Calu3 (cell line): Measurements from ENCODE around the gene LCAT. TPM values are rescaled to one million over a fixed set of nuclear protein-coding genes. Genes with fewer than 3 reads are reported as not detected.

ENCODE experiments used
- BruUV-seq: library from RNA; stranded (reverse); fragments of 400-500 nt; replicated peaks from 2 replicates; lab custom pipeline; 2021; lab: Mats Ljungman, UMichigan
- CTCF ChIA-PET: fragments of 300-600 bp; sonication (Branson Sonifier 250); formaldehyde crosslinking; loops from one replicate; lab custom pipeline; 2022; ENCODE audit warnings: antibody characterized with exemption; lab: Charles Lee
- DNase-seq: peaks from one replicate; pipeline ENCODE4 v3.0.0; 2022
- H3K27ac Mint-ChIP-seq: one replicate; pipeline ENCODE4 v1.8.0; 2022; ENCODE audit warnings: mixed read lengths; ENCODE audit not compliant: unreplicated experiment
- H3K27me3 Mint-ChIP-seq: one replicate; pipeline ENCODE4 v1.8.0; 2022; ENCODE audit warnings: mixed read lengths; ENCODE audit not compliant: unreplicated experiment
- H3K36me3 Mint-ChIP-seq: one replicate; pipeline ENCODE4 v1.8.0; 2022; ENCODE audit warnings: mild to moderate bottlenecking, moderate library complexity, mixed read lengths; ENCODE audit not compliant: insufficient read depth, unreplicated experiment
- H3K4me1 Mint-ChIP-seq: one replicate; pipeline ENCODE4 v1.8.0; 2022; ENCODE audit warnings: mild to moderate bottlenecking, low read depth, mixed read lengths; ENCODE audit not compliant: unreplicated experiment
- H3K4me3 Mint-ChIP-seq: one replicate; pipeline ENCODE4 v1.8.0; 2022; ENCODE audit warnings: mild to moderate bottlenecking, low read depth, moderate library complexity, mixed read lengths; ENCODE audit not compliant: unreplicated experiment
- H3K9me3 Mint-ChIP-seq: one replicate; pipeline ENCODE4 v1.8.0; 2022; ENCODE audit warnings: low read depth, mixed read lengths; ENCODE audit not compliant: unreplicated experiment
- intact Hi-C: fragments of 100-400 bp; cut with micrococcal nuclease; formaldehyde crosslinking; loops from one replicate; pipeline ENCODE4 v1.10.0; 2022; ENCODE audit not compliant: unreplicated experiment
- total RNA-seq: library from RNA; stranded (reverse); gene quantifications from 2 replicates; pipeline ENCODE4 v1.2.3, GENCODE V29; 2022
- TF ChIP-seq, protein P1 (sequence below): fragments of 200-600 bp; IDR thresholded peaks from one replicate; pipeline ENCODE4 v1.8.0; 2022; ENCODE audit warnings: antibody characterized with exemption; ENCODE audit not compliant: unreplicated experiment

LCAT gene
- total RNA-seq, 1 experiment from 2014 or later: 14.7 TPM

DNA sequence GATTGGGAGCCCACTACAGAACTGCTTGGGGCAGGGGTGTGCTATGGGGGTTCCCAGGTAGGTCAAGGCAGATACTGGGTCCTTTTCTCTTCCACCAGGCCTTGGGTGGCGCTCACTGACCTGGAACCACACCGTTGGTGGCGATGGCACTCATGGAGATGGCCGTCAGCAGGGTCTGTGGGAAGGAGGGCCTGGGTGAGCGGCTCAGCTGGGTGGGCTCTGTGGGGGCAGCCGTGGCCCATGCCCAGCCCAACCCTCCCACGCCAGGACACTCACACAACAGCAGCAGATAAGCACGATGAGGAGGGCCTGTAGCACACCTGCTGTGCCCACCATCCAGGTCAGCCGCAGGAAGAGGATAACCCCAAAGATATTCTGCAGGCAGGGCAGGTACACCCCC is 13.7 kb upstream of the LCAT start:
- no TSS peak for BruUV-seq
- no peak for DNase-seq
- TF ChIP-seq, protein P1, sequence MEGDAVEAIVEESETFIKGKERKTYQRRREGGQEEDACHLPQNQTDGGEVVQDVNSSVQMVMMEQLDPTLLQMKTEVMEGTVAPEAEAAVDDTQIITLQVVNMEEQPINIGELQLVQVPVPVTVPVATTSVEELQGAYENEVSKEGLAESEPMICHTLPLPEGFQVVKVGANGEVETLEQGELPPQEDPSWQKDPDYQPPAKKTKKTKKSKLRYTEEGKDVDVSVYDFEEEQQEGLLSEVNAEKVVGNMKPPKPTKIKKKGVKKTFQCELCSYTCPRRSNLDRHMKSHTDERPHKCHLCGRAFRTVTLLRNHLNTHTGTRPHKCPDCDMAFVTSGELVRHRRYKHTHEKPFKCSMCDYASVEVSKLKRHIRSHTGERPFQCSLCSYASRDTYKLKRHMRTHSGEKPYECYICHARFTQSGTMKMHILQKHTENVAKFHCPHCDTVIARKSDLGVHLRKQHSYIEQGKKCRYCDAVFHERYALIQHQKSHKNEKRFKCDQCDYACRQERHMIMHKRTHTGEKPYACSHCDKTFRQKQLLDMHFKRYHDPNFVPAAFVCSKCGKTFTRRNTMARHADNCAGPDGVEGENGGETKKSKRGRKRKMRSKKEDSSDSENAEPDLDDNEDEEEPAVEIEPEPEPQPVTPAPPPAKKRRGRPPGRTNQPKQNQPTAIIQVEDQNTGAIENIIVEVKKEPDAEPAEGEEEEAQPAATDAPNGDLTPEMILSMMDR: no peak
- Mint-ChIP-seq H3K27me3 (no peaks in the 10 kb centered on the region), H3K36me3 (peaks cover 6% of the 10 kb centered on the region), H3K9me3 (no peaks in the 10 kb centered on the region), H3K27ac (no peak overlapping the region), H3K4me3 (no peak overlapping the region), H3K4me1 (no peaks in the 10 kb centered on the region)
- CTCF ChIA-PET: interaction anchor here (0.8 kb wide), 1 partner anchor 12 kb away, joined by 3 read pairs; no protein-coding TSS in a partner anchor
- intact Hi-C loops: no loop called here

DNA sequence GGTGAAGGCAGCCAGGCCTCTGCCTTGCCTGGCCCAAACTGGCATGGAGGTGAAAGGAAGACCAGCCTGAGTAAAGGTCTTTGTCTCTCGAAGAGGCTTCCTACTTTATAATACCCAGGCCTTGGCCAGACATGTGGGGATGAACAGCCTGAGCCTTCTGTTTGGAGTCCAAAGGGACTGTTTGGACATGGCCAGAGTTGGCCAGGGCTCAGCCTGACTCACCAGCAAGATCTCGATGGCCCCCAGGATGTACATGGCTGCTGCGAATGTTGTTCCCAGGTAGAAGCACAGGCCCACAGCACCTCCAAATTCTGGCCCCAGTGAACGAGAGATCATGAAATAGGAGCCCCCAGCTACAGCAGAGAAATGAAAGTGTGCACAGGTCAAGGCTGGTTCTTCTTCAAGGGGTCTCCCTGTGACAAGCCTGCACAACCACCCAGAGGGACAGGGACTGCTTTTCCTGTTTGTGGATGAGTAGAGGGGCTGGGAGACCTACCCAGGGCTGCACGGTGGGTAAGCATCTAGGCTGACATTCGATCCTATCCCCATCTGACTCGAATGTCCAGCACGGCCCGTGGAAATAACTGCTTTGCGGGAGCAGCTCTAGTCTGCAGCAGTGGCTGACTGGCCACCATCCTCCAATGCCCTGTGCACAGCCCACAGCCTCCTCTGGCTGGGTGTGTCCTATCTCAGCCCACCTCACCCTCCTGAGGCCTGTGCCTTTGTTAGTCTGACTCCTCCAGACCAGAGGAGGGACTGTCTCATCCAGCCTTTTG is 10.7 kb upstream of the LCAT start:
- CTCF ChIA-PET: no interaction called here
- Mint-ChIP-seq H3K36me3 (peaks cover 22% of the 10 kb centered on the region), H3K4me3 (no peak overlapping the region), H3K27me3 (no peaks in the 10 kb centered on the region), H3K9me3 (no peaks in the 10 kb centered on the region), H3K4me1 (no peaks in the 10 kb centered on the region), H3K27ac (no peak overlapping the region)
- TF ChIP-seq, protein P1: no peak
- BruUV-seq: no TSS peak
- intact Hi-C loops: no loop called here
- DNase-seq: no peak

DNA sequence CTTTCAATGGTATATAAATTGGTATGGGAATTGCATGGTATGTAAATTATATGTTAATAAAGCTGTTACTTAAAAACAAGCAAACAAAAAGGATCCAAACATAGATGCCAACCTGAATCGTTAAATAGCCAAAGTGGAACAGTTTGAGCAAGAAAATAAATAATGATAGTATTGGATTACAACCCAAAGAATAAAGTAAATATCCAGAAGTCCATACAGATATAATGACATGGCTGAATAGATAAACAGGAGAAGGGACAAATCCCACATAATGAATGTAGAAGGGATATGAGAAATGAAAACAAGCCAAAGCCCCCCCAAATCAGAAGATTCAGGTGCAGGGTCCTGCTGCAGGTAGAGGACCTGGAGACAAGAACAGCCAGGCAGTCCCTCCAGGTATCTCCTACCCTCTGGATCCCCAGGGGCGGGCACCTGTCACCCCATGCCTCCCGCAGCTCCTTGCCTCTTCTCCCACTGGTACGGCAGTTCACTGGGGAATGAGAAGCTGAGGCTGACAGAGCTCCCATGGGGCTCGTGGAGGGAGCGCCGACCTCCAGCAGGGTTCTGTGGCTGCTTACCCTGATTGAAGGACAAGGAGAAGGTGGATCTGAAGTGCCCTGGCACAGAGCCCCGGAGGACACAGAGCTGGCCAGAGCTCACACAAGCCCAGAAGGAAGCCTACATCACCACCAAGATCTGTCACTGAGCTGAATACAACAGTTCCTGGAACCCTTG is 9.9 kb upstream of the LCAT start:
- H3K4me1 Mint-ChIP-seq: no peaks in the 10 kb centered on the region
- H3K4me3 Mint-ChIP-seq: no peak overlapping the region
- intact Hi-C loops: no loop called here
- H3K36me3 Mint-ChIP-seq: peaks cover 26% of the 10 kb centered on the region
- H3K27me3 Mint-ChIP-seq: no peaks in the 10 kb centered on the region
- no TSS peak for BruUV-seq
- H3K27ac Mint-ChIP-seq: no peak overlapping the region
- no peaks in the 10 kb centered on the region for H3K9me3 Mint-ChIP-seq
- DNase-seq: no peak
- TF ChIP-seq, protein P1: no peak
- CTCF ChIA-PET: no interaction called here

DNA sequence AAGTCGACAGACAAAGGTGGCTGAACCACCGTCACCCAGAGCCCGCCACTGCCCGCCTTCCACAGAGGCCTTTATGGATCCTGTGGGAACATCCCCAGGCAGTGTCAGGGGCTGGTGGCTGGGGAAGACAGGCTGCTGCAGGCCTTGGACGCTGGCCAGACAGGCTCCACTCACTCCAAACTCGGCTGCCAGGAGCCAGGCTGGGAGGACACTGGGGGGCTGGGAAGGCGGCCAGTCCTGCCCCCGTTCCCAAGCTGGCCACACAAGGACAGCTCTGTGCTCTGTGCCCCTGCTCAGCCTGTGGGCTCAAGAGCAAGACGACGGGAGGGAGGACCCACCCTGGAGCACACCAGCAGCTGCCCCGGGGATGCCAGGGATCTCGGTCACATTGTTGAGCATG is 7.6 kb upstream of the LCAT start:
- Mint-ChIP-seq H3K36me3 (peaks cover 44% of the 10 kb centered on the region), H3K4me3 (no peak overlapping the region), H3K27me3 (no peaks in the 10 kb centered on the region), H3K27ac (no peak overlapping the region), H3K4me1 (peaks cover 9% of the 10 kb centered on the region), H3K9me3 (no peaks in the 10 kb centered on the region)
- TF ChIP-seq, protein P1: no peak
- no peak for DNase-seq
- BruUV-seq: no TSS peak
- CTCF ChIA-PET: no interaction called here
- intact Hi-C loops: no loop called here
